ENCODE measurements around the gene MIER1. TPM values are rescaled to one million over a fixed set of nuclear protein-coding genes. Genes with fewer than 3 reads are reported as not detected.

Gene MIER1
- total RNA-seq, 4 donors from 2014 or later: 17.6 to 34.0 (median 24.4) TPM

GRCh38 chr1:67031121-67031858 lies 106.5 kb downstream of the MIER1 start:
- WGBS, 2 donors: 74 to 84% methylated on average over 5 of the region's 5 CpGs
- DNase-seq: no peak
- peaks cover 0 to 32% (median 0%) of the 10 kb centered on the region in 3 donors for H3K36me3 ChIP-seq

DNA sequence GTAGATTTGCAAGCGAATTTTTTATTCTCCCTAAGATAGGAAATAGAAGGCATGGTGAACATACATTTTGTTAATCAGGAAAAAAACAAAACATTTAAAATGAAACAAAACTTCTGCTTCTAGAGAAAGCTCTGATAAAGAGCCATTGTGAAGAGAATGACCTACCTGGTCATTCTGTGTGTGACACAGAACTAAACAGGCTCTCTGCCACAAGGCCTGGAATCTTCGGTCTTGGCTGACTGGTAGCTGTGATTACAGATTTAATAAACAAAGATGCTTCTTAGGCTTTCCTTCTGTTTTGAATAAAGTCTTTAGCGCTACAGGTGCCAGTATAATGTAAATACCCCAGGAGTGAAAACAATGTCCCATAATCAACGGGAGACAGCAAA lies 107.1 kb downstream of the MIER1 start:
- Histone ChIP-seq H3K9me3 (no peaks in the 10 kb centered on the region), H3K4me1 (no peaks in the 10 kb centered on the region), H3K4me3 (no peak overlapping the region), H3K27me3 (no peaks in the 10 kb centered on the region), H3K36me3 (peaks cover 0 to 33% (median 0%) of the 10 kb centered on the region in 3 donors), H3K27ac (no peak overlapping the region)
- intact Hi-C loops (cut with DNase I): no loop called here
- WGBS, 2 donors: 86 to 87% methylated on average over 4 of the region's 4 CpGs
- no peak for DNase-seq
- TF ChIP-seq, protein P1, sequence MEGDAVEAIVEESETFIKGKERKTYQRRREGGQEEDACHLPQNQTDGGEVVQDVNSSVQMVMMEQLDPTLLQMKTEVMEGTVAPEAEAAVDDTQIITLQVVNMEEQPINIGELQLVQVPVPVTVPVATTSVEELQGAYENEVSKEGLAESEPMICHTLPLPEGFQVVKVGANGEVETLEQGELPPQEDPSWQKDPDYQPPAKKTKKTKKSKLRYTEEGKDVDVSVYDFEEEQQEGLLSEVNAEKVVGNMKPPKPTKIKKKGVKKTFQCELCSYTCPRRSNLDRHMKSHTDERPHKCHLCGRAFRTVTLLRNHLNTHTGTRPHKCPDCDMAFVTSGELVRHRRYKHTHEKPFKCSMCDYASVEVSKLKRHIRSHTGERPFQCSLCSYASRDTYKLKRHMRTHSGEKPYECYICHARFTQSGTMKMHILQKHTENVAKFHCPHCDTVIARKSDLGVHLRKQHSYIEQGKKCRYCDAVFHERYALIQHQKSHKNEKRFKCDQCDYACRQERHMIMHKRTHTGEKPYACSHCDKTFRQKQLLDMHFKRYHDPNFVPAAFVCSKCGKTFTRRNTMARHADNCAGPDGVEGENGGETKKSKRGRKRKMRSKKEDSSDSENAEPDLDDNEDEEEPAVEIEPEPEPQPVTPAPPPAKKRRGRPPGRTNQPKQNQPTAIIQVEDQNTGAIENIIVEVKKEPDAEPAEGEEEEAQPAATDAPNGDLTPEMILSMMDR (IDR thresholded peaks at IDR 0.05): no peak
- TF ChIP-seq POLR2A (IDR thresholded peaks at IDR 0.05): no peak

More at GRCh38 chr1:67031121-67031858, 106.5 kb downstream of the MIER1 start:
- no peak for TF ChIP-seq POLR2A (IDR thresholded peaks at IDR 0.05)
- TF ChIP-seq, protein P1 (IDR thresholded peaks at IDR 0.05): no peak
- H3K9me3 ChIP-seq: no peaks in the 10 kb centered on the region
- H3K4me1 ChIP-seq: no peaks in the 10 kb centered on the region
- no peak overlapping the region for H3K27ac ChIP-seq
- no peak overlapping the region for H3K4me3 ChIP-seq
- H3K27me3 ChIP-seq: no peaks in the 10 kb centered on the region
- intact Hi-C loops (cut with DNase I): no loop called here

Other genes starting within 250 kb of the MIER1 start
- 1 to 10 TPM in 1 of 4 donors, under 1 TPM in 1, not detected in 2; 0.22 to 3.1 TPM for gene DYNLT5, start 172.5 kb upstream of the MIER1 start, total RNA-seq
- not detected for gene INSL5, start 123.7 kb upstream of the MIER1 start, total RNA-seq
- gene DNAI4, start 134 bp upstream of the MIER1 start, total RNA-seq: 1 to 10 TPM in 1 of 4 donors, under 1 TPM in 2, not detected in 1; 0.29 to 4.8 (median 0.35) TPM
- gene SLC35D1, start 129.2 kb downstream of the MIER1 start, total RNA-seq: 10 to 100 TPM in 2 of 4 donors, 1 to 10 TPM in 2; 5.7 to 12.5 (median 10.5) TPM
- not detected for gene C1orf141, start 210.0 kb downstream of the MIER1 start, total RNA-seq
- under 1 TPM in 2 of 4 donors, not detected in 2; under 0.01 to 0.22 TPM for gene IL23R, start 241.5 kb downstream of the MIER1 start, total RNA-seq

Data from esophagus squamous epithelium (tissue), 5 donors.